ENCODE data around the gene TM7SF2. TPM values are rescaled to one million over a fixed set of nuclear protein-coding genes. Genes with fewer than 3 reads are reported as not detected.

Gene TM7SF2
- total RNA-seq, 6 experiments from 2014 or later: 3.8 to 6.4 (median 4.9) TPM

DNA sequence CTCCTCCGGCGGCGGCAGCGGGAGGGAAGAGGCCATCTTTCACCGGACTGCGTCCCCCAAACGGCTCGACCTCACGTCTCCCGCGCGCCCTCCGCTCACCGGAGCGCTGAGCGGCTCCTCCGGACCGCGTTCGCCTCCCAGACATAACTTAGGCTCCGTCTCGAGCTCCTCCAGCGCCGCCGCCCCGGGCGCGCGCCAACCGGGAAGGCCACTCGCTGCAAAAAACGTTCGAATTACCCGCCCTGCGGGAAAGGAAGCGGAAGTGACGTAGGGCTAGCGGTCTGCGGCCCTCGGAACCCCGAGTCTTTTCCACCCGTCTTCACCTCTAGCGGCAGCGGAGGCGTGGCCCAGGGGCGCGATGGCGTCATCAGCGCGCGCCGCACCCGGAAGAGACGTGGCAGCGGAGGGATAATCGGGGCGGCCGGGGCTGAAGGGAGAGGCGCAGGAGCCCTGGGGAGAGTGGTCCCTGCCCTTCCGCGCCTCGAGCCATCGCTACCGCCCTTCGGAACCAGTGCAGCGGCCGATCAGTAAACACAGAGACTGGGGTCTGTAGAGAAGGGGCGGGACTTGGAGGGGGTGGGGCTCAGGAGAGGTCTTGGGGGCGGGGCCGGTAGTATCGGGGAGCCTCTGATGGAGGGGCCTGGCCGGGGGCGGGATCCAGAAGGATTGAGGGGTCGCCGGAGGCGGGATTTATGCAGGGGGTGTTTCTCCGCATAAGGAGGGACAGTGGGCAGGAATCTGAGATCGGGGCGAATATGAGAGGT is 27.7 kb upstream of the TM7SF2 start, which contains the start of the genes CDCA5 and ZFPL1:
Gene CDCA5 (minus strand): TSS at position 207 of the 764 bp plus-strand sequence. CDS start 62 bp downstream, at position 145.
Gene ZFPL1 (plus strand): TSS at position 389 of the 764 bp plus-strand sequence. CDS start 477 bp downstream, outside the sequence.
- TF ChIP-seq CTCF (IDR thresholded peaks at IDR 0.05): no peak
- DNase-seq: peak; percentile 93
- Mint-ChIP-seq H3K36me3 (ENCODE audit: low read depth) (peaks cover 31% of the 10 kb centered on the region), H3K27ac (peak within 1 kb of the TSS; percentile 97), H3K27me3 (ENCODE audit: insufficient read depth) (no peaks in the 10 kb centered on the region; the same call in 1 of the 2 replicates), H3K4me1 (ENCODE audit: low read depth) (peaks cover 41% of the 10 kb centered on the region), H3K4me3 (peak within 1 kb of the TSS; percentile 98), H3K9me3 (no peaks in the 10 kb centered on the region)

DNA sequence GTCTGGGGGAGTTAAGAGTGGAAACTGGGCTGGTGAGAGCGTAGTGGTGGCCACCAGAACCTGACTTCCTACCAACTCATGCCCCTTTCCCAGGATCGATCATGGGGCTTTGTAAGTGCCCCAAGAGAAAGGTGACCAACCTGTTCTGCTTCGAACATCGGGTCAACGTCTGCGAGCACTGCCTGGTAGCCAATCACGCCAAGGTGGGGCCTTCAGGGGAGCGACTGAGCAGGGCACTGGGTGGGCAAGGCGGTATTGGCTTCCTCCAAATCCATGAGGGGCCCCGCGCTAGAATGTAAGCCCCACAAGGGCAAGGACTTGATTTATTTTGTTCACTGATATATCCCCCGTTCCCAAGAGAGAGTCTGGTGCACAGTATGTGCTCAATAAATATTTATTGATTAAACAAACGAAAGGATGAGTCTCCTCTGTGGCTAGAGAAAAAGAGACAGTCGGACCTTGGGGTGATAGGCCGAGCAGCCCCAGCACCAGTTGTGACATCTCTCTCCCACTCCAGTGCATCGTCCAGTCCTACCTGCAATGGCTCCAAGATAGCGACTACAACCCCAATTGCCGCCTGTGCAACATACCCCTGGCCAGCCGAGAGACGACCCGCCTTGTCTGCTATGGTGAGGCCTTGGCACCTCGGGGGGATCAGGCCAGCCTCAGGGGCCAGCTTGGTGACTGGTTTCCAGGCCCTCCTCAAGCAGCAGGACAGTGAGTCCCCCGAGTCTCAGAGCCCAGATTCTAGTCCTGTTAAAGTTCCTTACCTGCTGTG is 26.9 kb upstream of the TM7SF2 start:
- Mint-ChIP-seq H3K27me3 (ENCODE audit: insufficient read depth) (no peaks in the 10 kb centered on the region; the same call in 1 of the 2 replicates), H3K4me3 (peak overlapping the region; percentile 98), H3K36me3 (ENCODE audit: low read depth) (peaks cover 37% of the 10 kb centered on the region), H3K27ac (peak overlapping the region; percentile 97), H3K9me3 (no peaks in the 10 kb centered on the region), H3K4me1 (ENCODE audit: low read depth) (peaks cover 41% of the 10 kb centered on the region)
- no peak for DNase-seq
- no peak for TF ChIP-seq CTCF (IDR thresholded peaks at IDR 0.05)

DNA sequence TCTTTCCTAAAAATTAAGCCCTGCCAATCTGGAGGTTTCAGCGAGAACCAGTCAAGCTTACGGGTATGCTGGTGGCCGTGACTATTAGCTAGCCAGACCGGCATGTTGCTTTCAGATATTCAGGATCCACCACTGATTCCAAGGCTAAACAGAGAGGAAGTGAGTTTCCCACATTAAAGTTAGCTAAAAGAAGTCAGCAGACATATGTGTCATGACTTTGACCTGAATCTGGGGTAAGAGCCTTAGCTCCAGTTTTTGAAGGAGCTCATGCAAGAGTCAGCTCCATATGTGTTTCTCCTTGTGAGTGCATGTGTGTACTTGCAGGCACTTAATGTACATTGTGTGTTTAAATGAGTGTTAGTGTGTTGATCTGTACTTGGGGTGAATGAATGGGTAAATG is 26.2 kb upstream of the TM7SF2 start:
- Mint-ChIP-seq H3K4me3 (peak overlapping the region; percentile 98), H3K27me3 (ENCODE audit: insufficient read depth) (peaks cover 1% of the 10 kb centered on the region; the same call in 1 of the 2 replicates), H3K9me3 (no peaks in the 10 kb centered on the region), H3K4me1 (ENCODE audit: low read depth) (peaks cover 39% of the 10 kb centered on the region), H3K36me3 (ENCODE audit: low read depth) (peaks cover 35% of the 10 kb centered on the region), H3K27ac (peak overlapping the region; percentile 19)
- DNase-seq: no peak
- TF ChIP-seq CTCF (IDR thresholded peaks at IDR 0.05): no peak

DNA sequence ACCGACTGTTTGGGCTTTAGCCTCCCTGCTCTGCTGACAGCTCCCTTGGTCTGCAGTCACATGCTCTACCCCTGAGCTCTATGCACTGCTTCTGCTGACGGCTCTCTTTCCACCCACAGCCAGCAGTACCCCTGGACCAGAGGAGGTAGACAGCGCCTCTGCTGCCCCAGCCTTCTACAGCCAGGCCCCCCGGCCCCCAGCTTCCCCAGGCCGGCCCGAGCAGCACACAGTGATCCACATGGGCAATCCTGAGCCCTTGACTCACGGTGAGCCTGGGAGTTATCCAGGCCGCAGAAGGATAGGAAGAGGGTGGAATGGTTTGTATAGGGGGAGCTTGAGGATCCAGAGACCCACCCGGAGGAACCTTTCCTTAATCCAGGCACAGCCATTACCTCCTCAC is 24.9 kb upstream of the TM7SF2 start:
- no peak overlapping the region for H3K27ac Mint-ChIP-seq
- H3K27me3 Mint-ChIP-seq (ENCODE audit: insufficient read depth): peaks cover 1% of the 10 kb centered on the region; the same call in 1 of the 2 replicates
- H3K4me1 Mint-ChIP-seq (ENCODE audit: low read depth): peaks cover 32% of the 10 kb centered on the region
- H3K4me3 Mint-ChIP-seq: no peak overlapping the region
- H3K36me3 Mint-ChIP-seq (ENCODE audit: low read depth): peaks cover 30% of the 10 kb centered on the region
- no peak for TF ChIP-seq CTCF (IDR thresholded peaks at IDR 0.05)
- no peaks in the 10 kb centered on the region for H3K9me3 Mint-ChIP-seq
- DNase-seq: no peak

DNA sequence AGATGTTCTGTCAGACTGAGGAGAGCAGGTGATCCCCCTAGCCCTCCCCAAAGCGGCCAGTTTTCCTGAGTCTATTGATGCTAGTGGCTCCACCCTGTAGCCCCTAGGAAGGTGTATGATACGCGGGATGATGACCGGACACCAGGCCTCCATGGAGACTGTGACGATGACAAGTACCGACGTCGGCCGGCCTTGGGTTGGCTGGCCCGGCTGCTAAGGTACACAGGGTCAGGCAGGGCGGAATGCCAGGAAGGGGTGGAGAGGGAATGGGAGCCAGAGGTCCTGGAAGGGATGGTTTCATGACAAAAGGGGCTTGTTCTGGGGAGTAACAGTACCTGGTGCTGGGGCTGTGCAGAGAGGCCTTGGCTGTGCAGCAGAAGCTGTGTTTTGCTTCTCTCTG is 24.5 kb upstream of the TM7SF2 start:
- Mint-ChIP-seq H3K27ac (no peak overlapping the region), H3K4me1 (ENCODE audit: low read depth) (peaks cover 28% of the 10 kb centered on the region), H3K9me3 (no peaks in the 10 kb centered on the region), H3K36me3 (ENCODE audit: low read depth) (peaks cover 30% of the 10 kb centered on the region), H3K4me3 (no peak overlapping the region), H3K27me3 (ENCODE audit: insufficient read depth) (peaks cover 1% of the 10 kb centered on the region; the same call in 1 of the 2 replicates)
- TF ChIP-seq CTCF (IDR thresholded peaks at IDR 0.05): no peak
- DNase-seq: no peak

Measured in HFFc6 (cell line).